Tibial nerve (tissue), 4 donors: Measurements from ENCODE around the gene SEPTIN7.

ENCODE experiments used
- EP300 ChIP-seq, 2 donors: sonication (generic); formaldehyde crosslinking; IDR thresholded peaks; one replicate each; pipeline ENCODE4 v1.6.1; 2017; ENCODE audit warnings: antibody characterized with exemption in 2 of 2, mild to moderate bottlenecking in 1 of 2
- POLR2A ChIP-seq, 2 donors: fragments of 450-650 bp; IDR thresholded peaks; one replicate each; pipeline ENCODE4 v1.6.1; 2017; ENCODE audit warnings: antibody characterized with exemption in 2 of 2, mild to moderate bottlenecking in 2 of 2, moderate library complexity in 2 of 2
- TF ChIP-seq, protein P1 (sequence below), 5 experiments: fragments of 200-600 bp in 3 of 5; fragments of 450-650 bp in 2 of 5; sonication (generic) in 3 of 5; IDR thresholded peaks; one replicate each; pipeline ENCODE4 v1.5.1; 2016 to 2019; ENCODE audit warnings: antibody characterized with exemption in 5 of 5, mild to moderate bottlenecking in 3 of 5, moderate library complexity in 2 of 5

DNA sequence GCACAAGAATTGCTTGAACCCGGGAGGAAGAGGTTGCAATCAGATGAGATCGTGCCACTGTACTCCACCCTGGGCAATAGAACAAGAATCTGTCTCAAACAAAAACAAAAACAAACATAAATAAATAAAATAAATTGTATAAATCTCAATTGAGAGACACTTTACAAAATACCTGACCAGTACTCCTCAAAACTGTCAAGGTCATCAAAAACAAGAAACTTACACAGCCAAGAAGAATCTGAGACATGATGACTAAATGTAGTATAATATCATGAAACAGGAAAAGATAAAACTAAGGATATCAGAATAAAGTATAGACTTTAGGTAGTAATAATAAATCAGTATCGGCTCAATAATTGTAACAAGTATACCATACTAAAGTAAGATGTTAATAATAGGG is 26.9 kb upstream of the SEPTIN7 start:
- TF ChIP-seq, protein P1, sequence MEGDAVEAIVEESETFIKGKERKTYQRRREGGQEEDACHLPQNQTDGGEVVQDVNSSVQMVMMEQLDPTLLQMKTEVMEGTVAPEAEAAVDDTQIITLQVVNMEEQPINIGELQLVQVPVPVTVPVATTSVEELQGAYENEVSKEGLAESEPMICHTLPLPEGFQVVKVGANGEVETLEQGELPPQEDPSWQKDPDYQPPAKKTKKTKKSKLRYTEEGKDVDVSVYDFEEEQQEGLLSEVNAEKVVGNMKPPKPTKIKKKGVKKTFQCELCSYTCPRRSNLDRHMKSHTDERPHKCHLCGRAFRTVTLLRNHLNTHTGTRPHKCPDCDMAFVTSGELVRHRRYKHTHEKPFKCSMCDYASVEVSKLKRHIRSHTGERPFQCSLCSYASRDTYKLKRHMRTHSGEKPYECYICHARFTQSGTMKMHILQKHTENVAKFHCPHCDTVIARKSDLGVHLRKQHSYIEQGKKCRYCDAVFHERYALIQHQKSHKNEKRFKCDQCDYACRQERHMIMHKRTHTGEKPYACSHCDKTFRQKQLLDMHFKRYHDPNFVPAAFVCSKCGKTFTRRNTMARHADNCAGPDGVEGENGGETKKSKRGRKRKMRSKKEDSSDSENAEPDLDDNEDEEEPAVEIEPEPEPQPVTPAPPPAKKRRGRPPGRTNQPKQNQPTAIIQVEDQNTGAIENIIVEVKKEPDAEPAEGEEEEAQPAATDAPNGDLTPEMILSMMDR (IDR thresholded peaks at IDR 0.05) = no peak
- TF ChIP-seq POLR2A (IDR thresholded peaks at IDR 0.05) (no peak), EP300 (IDR thresholded peaks at IDR 0.05) (no peak)
